Hepatocyte (in vitro differentiated cells): ENCODE data around the gene ZNF441. TPM values are rescaled to one million over a fixed set of nuclear protein-coding genes. Genes with fewer than 3 reads are reported as not detected.

Experiments used
- DNase-seq: peaks from one replicate; pipeline ENCODE4 v3.0.0-alpha.2; 2016; ENCODE audit warnings: low spot score
- H2AFZ ChIP-seq: fragments of 200-600 bp; sonication (generic); 2 replicates; pipeline ENCODE4 v1.6.0; 2016; ENCODE audit warnings: antibody characterized with exemption, mild to moderate bottlenecking
- H3K27ac ChIP-seq: fragments of 200-600 bp; sonication (generic); 2 replicates; pipeline ENCODE4 v1.5.1; 2016; ENCODE audit warnings: mild to moderate bottlenecking
- H3K27me3 ChIP-seq: fragments of 200-600 bp; sonication (generic); 2 replicates; pipeline ENCODE4 v1.6.1; 2016
- H3K36me3 ChIP-seq: fragments of 200-600 bp; sonication (generic); replicated peaks from 2 replicates; pipeline ENCODE4 v1.5.1; 2016; ENCODE audit warnings: low read depth; ENCODE audit not compliant: insufficient read depth
- H3K4me1 ChIP-seq: fragments of 200-600 bp; sonication (generic); 2 replicates; pipeline ENCODE4 v1.5.1; 2016; ENCODE audit warnings: mild to moderate bottlenecking, moderate library complexity; ENCODE audit not compliant: insufficient read depth
- H3K4me2 ChIP-seq: fragments of 200-600 bp; sonication (generic); 2 replicates; pipeline ENCODE4 v1.6.0; 2016
- H3K4me3 ChIP-seq: fragments of 200-600 bp; sonication (generic); 2 replicates; pipeline ENCODE4 v1.5.1; 2016; ENCODE audit warnings: mild to moderate bottlenecking
- H3K79me2 ChIP-seq: fragments of 200-600 bp; sonication (generic); 2 replicates; pipeline ENCODE4 v1.6.0; 2017; ENCODE audit warnings: mild to moderate bottlenecking
- H3K9me2 ChIP-seq: fragments of 200-600 bp; sonication (generic); replicated peaks from 2 replicates; pipeline ENCODE4 v1.6.0; 2017; ENCODE audit warnings: mild to moderate bottlenecking; ENCODE audit not compliant: insufficient read depth
- H3K9me3 ChIP-seq: fragments of 200-600 bp; sonication (generic); 2 replicates; pipeline ENCODE4 v1.5.1; 2016; ENCODE audit warnings: low read depth, mild to moderate bottlenecking
- H4K20me1 ChIP-seq: fragments of 200-600 bp; sonication (generic); 2 replicates; pipeline ENCODE4 v1.6.0; 2016; ENCODE audit warnings: mild to moderate bottlenecking; ENCODE audit not compliant: insufficient read depth, poor library complexity, severe bottlenecking
- EZH2 ChIP-seq: fragments of 200-600 bp; sonication (generic); IDR thresholded peaks from 2 replicates; pipeline ENCODE4 v1.6.1; 2016; ENCODE audit warnings: antibody characterized with exemption, mild to moderate bottlenecking, borderline replicate concordance
- EZH2phosphoT487 ChIP-seq: fragments of 200-600 bp; sonication (generic); IDR thresholded peaks from one replicate; pipeline ENCODE4 v1.6.1; 2018; ENCODE audit warnings: antibody characterized with exemption, mild to moderate bottlenecking, low read depth, moderate library complexity; ENCODE audit not compliant: unreplicated experiment, severe bottlenecking
- WGBS: methylation state at CpG from one replicate; pipeline ENCODE4 v1.1.6; 2016; ENCODE audit warnings: low lambda C conversion rate; ENCODE audit errors: missing lambda C conversion rate; 5-methylcytosine and 5-hydroxymethylcytosine counted together
- polyA plus RNA-seq: library from polyadenylated mRNA; unstranded; fragments of >200 nt; fragmentation: Nextera tagmentation; extraction: Ambion mirVana; gene quantifications from 2 replicates; pipeline ENCODE4 v1.2.1, GENCODE V29; 2016
- total RNA-seq: library from RNA; depleted of rRNA; stranded (reverse); fragments of >200 nt; gene quantifications from 2 replicates; pipeline ENCODE4 v1.2.3, GENCODE V29; 2014
- TF ChIP-seq, protein P1 (sequence below): fragments of 200-600 bp; sonication (generic); IDR thresholded peaks from 2 replicates; pipeline ENCODE4 v1.5.1; 2016; ENCODE audit warnings: antibody characterized with exemption, mild to moderate bottlenecking; ENCODE audit not compliant: poor library complexity

Gene ZNF441
- total and polyA plus RNA-seq, 2 experiments from 2014 or later, result 2.9 to 6.7 TPM

DNA sequence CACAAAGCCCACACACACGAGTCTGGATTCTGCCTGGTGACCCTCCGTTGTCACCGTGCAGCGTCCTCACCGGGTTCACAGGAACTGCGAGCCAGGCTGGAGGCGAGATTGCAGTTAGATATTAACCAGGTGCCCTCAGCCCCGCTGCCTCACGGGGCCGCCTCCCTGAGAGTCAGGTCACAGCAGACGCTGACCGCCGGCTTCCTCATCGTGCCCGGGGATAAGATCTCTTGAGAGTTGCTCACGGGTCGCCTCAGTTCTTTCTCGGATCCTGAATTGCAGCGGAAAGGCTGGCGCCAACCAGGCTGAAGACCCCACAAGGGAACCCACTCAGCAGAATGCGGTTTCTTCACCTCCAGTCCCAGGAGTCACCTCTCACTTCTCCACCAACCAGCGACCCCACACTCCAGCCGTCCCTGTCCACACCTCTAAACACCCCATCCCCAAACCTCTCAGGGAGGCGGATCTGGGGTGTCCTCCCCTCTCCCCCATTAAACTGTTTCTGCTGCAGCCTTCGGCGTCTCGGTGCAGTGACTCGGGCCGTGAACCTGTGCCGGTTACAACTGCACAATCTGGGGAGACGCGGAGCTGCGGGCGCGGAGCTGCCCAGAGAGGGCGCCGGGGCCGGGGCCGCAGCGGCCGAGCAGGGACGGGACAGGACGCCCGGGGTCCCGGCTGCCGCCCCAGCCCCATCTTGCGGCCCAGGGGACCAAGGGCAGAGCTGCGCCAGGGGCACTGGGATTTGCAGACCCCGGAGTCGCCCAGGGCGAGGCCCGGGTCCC is 28.6 kb upstream of the ZNF441 start:
- Histone ChIP-seq H3K9me3 (no peaks in the 10 kb centered on the region), H3K27me3 (no peaks in the 10 kb centered on the region), H3K4me1 (peaks cover 14% of the 10 kb centered on the region), H3K4me2 (peak overlapping the region; percentile 96), H3K9me2 (no peaks in the 10 kb centered on the region), H2AFZ (peak overlapping the region; percentile 75), H3K79me2 (peaks cover 49% of the 10 kb centered on the region), H4K20me1 (peaks cover 4% of the 10 kb centered on the region), H3K27ac (peak overlapping the region; percentile 93), H3K36me3 (no peaks in the 10 kb centered on the region), H3K4me3 (peak overlapping the region; percentile 60)
- WGBS, result under 1% methylated on average over 50 of the region's 52 CpGs
- TF ChIP-seq EZH2, result no peak
- TF ChIP-seq EZH2phosphoT487, result no peak
- TF ChIP-seq, protein P1, sequence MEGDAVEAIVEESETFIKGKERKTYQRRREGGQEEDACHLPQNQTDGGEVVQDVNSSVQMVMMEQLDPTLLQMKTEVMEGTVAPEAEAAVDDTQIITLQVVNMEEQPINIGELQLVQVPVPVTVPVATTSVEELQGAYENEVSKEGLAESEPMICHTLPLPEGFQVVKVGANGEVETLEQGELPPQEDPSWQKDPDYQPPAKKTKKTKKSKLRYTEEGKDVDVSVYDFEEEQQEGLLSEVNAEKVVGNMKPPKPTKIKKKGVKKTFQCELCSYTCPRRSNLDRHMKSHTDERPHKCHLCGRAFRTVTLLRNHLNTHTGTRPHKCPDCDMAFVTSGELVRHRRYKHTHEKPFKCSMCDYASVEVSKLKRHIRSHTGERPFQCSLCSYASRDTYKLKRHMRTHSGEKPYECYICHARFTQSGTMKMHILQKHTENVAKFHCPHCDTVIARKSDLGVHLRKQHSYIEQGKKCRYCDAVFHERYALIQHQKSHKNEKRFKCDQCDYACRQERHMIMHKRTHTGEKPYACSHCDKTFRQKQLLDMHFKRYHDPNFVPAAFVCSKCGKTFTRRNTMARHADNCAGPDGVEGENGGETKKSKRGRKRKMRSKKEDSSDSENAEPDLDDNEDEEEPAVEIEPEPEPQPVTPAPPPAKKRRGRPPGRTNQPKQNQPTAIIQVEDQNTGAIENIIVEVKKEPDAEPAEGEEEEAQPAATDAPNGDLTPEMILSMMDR, result no peak
- DNase-seq, result peak; percentile 85

DNA sequence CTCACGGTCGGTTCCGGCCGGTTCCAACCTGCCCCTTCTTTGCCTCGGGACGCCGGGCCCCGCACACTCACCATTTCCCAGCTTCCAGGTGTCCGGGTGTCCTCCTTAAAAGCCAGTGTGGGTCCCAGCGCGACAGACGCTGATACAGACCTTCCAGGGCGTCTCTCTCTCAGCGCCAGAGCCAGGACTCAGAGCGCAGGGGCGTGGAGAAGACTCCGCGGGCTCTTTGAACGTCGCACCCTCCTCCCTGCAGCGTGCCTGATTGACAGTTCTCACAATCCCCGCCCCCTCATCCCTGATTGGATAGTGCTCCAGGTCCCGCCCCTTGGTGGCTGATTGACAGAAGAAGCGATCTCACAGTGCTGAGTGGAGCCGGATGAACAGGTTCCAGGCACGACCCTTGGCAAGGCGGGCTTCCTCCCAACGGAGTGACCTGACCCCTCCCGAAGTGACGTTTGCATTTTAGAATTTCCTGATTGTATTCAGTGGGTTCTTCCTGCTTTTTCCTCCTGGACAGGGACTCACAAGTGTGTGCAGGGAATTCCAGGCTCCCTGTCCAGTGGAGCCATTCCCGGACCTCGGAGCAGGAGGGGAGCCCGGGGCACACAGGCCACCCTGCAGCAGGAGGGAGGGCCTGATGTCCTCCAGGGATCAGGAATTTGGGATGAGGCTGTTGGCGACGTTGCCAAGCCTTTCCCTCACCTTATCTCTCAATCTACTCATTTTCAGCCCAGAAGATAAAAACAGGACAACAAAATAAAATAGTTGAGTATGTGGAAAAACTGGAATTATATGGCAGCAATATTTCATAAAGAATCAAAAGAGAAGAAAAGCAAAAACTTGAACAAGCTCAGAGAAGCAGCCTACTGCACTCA is 27.8 kb upstream of the ZNF441 start, which contains the start of gene ZNF823:
Gene ZNF823 (minus strand): TSS at position 201 of the 875 bp plus-strand sequence. CDS start 127 bp downstream, at position 74.
- Histone ChIP-seq H2AFZ (peak within 1 kb of the TSS; percentile 75), H3K36me3 (no peaks in the 10 kb centered on the region), H3K9me3 (no peaks in the 10 kb centered on the region), H3K79me2 (peaks cover 41% of the 10 kb centered on the region), H4K20me1 (peaks cover 4% of the 10 kb centered on the region), H3K4me3 (peak within 1 kb of the TSS; percentile 60), H3K9me2 (no peaks in the 10 kb centered on the region), H3K27ac (peak within 1 kb of the TSS; percentile 93), H3K27me3 (no peaks in the 10 kb centered on the region), H3K4me1 (peaks cover 14% of the 10 kb centered on the region), H3K4me2 (peak within 1 kb of the TSS; percentile 96)
- no peak for TF ChIP-seq EZH2phosphoT487
- no peak for TF ChIP-seq EZH2
- TF ChIP-seq, protein P1, result no peak
- 2% methylated on average over 35 of the region's 35 CpGs for WGBS
- peak; percentile 99 for DNase-seq

DNA sequence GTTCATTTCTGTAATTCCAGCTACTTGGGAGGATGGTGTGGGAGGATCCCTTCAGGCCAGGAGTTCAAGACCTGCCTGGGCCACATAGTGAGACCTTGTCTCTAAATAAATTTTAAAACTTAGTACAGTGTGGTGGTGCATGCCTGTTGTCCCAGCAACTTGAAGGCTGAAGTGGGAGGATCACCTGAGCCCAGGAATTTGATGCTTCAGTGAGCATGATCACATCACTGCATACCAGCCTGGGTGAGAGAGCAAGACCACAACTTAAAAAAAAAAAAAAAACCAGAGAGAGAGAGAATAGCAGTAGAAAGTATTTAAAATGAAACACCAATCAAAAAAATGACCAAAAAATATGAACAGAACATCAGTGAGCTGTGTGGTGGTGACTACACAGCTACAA is 20.9 kb upstream of the ZNF441 start:
- Histone ChIP-seq H3K36me3 (no peaks in the 10 kb centered on the region), H3K27me3 (no peaks in the 10 kb centered on the region), H3K4me2 (no peak overlapping the region), H3K9me2 (no peaks in the 10 kb centered on the region), H3K4me1 (no peaks in the 10 kb centered on the region), H2AFZ (no peak overlapping the region), H3K9me3 (peaks cover 3% of the 10 kb centered on the region), H3K27ac (no peak overlapping the region), H4K20me1 (no peaks in the 10 kb centered on the region), H3K79me2 (no peaks in the 10 kb centered on the region), H3K4me3 (no peak overlapping the region)
- DNase-seq, result no peak
- TF ChIP-seq, protein P1, result no peak
- TF ChIP-seq EZH2phosphoT487 (no peak), EZH2 (no peak)
